Measurements from ENCODE around the gene MED12L.

DNA sequence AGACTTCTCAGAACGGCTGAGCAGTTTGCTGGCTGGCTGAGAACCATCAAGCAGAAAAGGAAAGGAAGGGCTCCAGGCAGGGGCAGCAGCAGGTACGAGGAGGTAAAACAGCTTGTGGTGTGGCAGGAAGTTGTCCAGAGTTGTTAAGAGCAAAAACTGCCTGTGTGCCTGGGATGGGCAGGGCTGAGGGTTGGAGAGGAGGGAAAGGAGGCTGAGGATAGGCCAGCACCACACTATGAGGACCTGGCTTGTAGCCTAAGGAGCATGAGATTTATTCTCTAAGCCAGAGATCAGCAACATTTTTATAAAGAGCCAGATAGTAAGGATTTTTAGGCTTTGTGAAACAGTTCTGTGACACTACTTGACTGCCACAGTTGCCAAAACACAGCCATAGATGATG lies 367.4 kb downstream of the MED12L start:
- TF ChIP-seq, protein P1, sequence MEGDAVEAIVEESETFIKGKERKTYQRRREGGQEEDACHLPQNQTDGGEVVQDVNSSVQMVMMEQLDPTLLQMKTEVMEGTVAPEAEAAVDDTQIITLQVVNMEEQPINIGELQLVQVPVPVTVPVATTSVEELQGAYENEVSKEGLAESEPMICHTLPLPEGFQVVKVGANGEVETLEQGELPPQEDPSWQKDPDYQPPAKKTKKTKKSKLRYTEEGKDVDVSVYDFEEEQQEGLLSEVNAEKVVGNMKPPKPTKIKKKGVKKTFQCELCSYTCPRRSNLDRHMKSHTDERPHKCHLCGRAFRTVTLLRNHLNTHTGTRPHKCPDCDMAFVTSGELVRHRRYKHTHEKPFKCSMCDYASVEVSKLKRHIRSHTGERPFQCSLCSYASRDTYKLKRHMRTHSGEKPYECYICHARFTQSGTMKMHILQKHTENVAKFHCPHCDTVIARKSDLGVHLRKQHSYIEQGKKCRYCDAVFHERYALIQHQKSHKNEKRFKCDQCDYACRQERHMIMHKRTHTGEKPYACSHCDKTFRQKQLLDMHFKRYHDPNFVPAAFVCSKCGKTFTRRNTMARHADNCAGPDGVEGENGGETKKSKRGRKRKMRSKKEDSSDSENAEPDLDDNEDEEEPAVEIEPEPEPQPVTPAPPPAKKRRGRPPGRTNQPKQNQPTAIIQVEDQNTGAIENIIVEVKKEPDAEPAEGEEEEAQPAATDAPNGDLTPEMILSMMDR (IDR thresholded peaks at IDR 0.05; ENCODE audit: poor library complexity): no peak
- TF ChIP-seq EZH2 (IDR thresholded peaks at IDR 0.05; ENCODE audit: borderline replicate concordance): no peak
